VCaP (cell line): ENCODE results near the gene SLC31A1.

Source experiments
- H3K27ac ChIP-seq: fragments of 450-650 bp; 2 replicates; pipeline ENCODE4 v1.5.1; 2017
- CTCF ChIP-seq: fragments of 450-650 bp; conservative IDR thresholded peaks from 2 replicates; pipeline ENCODE4 v1.5.1; 2017; ENCODE audit warnings: mild to moderate bottlenecking, moderate library complexity

SLC31A1 gene

GRCh38 chr9:113237026-113237425, 15.7 kb downstream of the SLC31A1 start:
- TF ChIP-seq CTCF, result no peak

GRCh38 chr9:113238202-113238858, 17.0 kb downstream of the SLC31A1 start:
- H3K27ac ChIP-seq, result no peak overlapping the region
- TF ChIP-seq CTCF, result no peak

More at GRCh38 chr9:113237026-113237425, 15.7 kb downstream of the SLC31A1 start:
- H3K27ac ChIP-seq, result no peak overlapping the region

- H3K27ac ChIP-seq, result no peak overlapping the region
- no peak for TF ChIP-seq CTCF
These were observed 17.5 kb downstream of the SLC31A1 start for GRCh38 chr9:113238859-113239232.

- no peak for TF ChIP-seq CTCF
- no peak overlapping the region for H3K27ac ChIP-seq
These were observed 19.8 kb downstream of the SLC31A1 start for GRCh38 chr9:113241161-113241560.

- no peak overlapping the region for H3K27ac ChIP-seq
- TF ChIP-seq CTCF, result no peak
These were observed 23.2 kb downstream of the SLC31A1 start for GRCh38 chr9:113244556-113244955.

GRCh38 chr9:113245894-113246293, 24.6 kb downstream of the SLC31A1 start:
- TF ChIP-seq CTCF, result no peak
- no peak overlapping the region for H3K27ac ChIP-seq

- H3K27ac ChIP-seq, result 0 out of 2 replicates have a peak overlapping the region, but pooled peaks have one; percentile 17
- TF ChIP-seq CTCF, result no peak
These were observed 25.6 kb downstream of the SLC31A1 start for GRCh38 chr9:113246928-113247327.
